Colonic mucosa (tissue), 4 donors: ENCODE measurements around the gene SSR4. TPM values are rescaled to one million over a fixed set of nuclear protein-coding genes. Genes with fewer than 3 reads are reported as not detected.

Experiments
- DNase-seq: peaks from one replicate; pipeline ENCODE4 v3.0.0-alpha.2; 2020
- H3K27ac ChIP-seq: fragments of 200-600 bp; one replicate; pipeline ENCODE4 v1.8.0; 2021
- H3K27me3 ChIP-seq: fragments of 200-600 bp; one replicate; pipeline ENCODE4 v1.8.0; 2021
- H3K36me3 ChIP-seq: fragments of 200-600 bp; one replicate; pipeline ENCODE4 v1.8.0; 2021
- H3K4me1 ChIP-seq: fragments of 200-600 bp; one replicate; pipeline ENCODE4 v1.8.0; 2021; ENCODE audit warnings: mild to moderate bottlenecking
- H3K4me3 ChIP-seq: fragments of 200-600 bp; one replicate; pipeline ENCODE4 v1.8.0; 2021
- H3K9ac ChIP-seq, 2 donors: one replicate each; pipeline ENCODE4 v1.7.0; 2013; ENCODE audit warnings: control low read depth in 2 of 2, low read depth in 2 of 2, low read length in 2 of 2
- H3K9me3 ChIP-seq: fragments of 200-600 bp; one replicate; pipeline ENCODE4 v1.8.0; 2021
- intact Hi-C: fragments of 100-400 bp; cut with DNase I; formaldehyde crosslinking; loops from one replicate; pipeline ENCODE4 v1.14.1; 2022
- total RNA-seq, 2 donors: library from RNA; stranded (reverse); fragmentation: NEBNext Ultra II Directional in 1 of 2; extraction: Animal tissue kit (Norgen Biotek cat#: 25700) in 1 of 2; gene quantifications; one replicate each; pipeline ENCODE4 v1.2.1, GENCODE V29; 2021
- TF ChIP-seq, protein P1 (sequence below): fragments of 200-600 bp; IDR thresholded peaks from one replicate; pipeline ENCODE4 v1.8.0; 2022; ENCODE audit warnings: antibody characterized with exemption, mild to moderate bottlenecking
- donor health status: healthy.
- donor health status: DM: no; HTN: no; CAD: no.
- donor health status: DM: no; HTN: no; CAD: no.

The SSR4 gene
- total RNA-seq, 2 donors from 2014 or later, result 253 to 377 TPM

DNA sequence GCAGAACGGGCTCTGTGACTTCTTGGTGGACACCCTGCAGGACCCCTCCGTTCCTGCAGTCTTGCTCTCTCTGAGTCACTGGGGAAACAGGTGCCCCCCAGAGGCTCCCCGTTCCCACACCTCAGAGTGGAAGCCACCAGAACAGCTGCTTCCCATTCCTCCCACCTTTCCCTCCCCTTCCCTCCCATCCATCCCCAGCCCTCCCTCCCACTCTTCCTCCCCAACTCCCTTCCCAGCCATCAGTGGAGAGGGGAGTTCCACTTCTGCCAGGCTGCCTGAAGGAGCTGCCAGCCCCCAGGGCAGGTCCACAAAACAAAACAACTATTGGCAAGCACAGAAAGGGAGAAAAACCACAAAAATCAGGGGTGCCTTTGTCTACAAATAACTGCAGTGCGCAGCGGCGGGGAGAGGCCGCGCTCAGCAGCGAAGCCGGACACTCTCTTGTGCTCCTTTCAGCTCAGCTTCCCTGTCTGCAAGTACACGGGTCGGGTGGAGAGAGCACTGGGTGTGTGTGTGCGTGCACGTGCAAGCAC, 8.1 kb downstream of the SSR4 start:
- Histone ChIP-seq H3K36me3 (peaks cover 4% of the 10 kb centered on the region), H3K27me3 (no peaks in the 10 kb centered on the region), H3K9me3 (no peaks in the 10 kb centered on the region), H3K9ac (no peak overlapping the region), H3K4me1 (no peaks in the 10 kb centered on the region), H3K27ac (no peak overlapping the region), H3K4me3 (no peak overlapping the region)
- TF ChIP-seq, protein P1, sequence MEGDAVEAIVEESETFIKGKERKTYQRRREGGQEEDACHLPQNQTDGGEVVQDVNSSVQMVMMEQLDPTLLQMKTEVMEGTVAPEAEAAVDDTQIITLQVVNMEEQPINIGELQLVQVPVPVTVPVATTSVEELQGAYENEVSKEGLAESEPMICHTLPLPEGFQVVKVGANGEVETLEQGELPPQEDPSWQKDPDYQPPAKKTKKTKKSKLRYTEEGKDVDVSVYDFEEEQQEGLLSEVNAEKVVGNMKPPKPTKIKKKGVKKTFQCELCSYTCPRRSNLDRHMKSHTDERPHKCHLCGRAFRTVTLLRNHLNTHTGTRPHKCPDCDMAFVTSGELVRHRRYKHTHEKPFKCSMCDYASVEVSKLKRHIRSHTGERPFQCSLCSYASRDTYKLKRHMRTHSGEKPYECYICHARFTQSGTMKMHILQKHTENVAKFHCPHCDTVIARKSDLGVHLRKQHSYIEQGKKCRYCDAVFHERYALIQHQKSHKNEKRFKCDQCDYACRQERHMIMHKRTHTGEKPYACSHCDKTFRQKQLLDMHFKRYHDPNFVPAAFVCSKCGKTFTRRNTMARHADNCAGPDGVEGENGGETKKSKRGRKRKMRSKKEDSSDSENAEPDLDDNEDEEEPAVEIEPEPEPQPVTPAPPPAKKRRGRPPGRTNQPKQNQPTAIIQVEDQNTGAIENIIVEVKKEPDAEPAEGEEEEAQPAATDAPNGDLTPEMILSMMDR, result no peak
- DNase-seq, result no peak
- intact Hi-C loops, result no loop called here

DNA sequence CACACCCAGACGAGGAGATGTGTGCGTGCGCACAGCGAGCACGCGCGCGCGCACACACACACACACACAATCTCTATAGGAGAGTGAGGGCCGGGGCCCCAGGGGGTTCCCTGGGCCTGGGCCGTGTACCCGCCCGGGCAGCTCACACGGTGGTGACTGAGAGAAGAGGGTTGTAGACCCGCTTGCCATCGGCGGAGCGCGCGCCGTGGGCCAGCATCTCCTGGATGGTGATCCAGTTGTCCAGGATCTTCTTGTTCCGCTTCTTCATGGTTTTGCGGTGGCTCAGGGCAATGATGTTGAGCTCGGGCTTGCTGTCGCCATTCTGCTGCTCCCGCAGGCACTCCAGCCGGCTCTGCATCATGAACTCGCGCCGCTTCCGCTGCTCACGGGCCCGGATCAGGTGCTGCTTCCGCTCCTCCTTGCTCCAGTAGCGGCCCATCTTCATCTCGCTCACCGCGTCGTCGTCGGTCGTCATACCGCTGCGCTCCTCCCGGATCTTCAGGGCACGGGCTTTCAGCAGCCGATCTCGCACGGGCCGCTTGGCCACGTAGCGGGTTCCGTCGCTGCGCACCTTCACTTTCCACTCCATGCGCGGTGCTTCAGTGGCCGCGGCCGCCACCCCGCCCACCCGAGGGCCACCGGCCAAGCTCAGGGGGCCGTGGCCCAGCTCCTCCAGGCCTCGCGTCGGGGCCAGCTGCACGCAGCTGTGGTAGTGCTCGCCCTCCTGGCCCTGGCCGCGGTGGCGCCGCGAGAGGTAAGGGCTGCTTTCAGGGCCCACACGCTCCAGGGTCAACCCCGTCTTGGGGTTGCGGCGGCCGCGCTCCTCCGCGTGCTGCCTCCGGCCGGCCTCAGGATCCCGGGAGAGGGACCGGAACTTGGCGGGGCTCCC, 9.0 kb downstream of the SSR4 start:
- H3K27me3 ChIP-seq, result no peaks in the 10 kb centered on the region
- H3K9ac ChIP-seq, result no peak overlapping the region
- intact Hi-C loops, result no loop called here
- TF ChIP-seq, protein P1, result no peak
- no peak overlapping the region for H3K27ac ChIP-seq
- no peak for DNase-seq
- H3K9me3 ChIP-seq, result no peaks in the 10 kb centered on the region
- H3K4me1 ChIP-seq, result no peaks in the 10 kb centered on the region
- no peak overlapping the region for H3K4me3 ChIP-seq
- no peaks in the 10 kb centered on the region for H3K36me3 ChIP-seq

DNA sequence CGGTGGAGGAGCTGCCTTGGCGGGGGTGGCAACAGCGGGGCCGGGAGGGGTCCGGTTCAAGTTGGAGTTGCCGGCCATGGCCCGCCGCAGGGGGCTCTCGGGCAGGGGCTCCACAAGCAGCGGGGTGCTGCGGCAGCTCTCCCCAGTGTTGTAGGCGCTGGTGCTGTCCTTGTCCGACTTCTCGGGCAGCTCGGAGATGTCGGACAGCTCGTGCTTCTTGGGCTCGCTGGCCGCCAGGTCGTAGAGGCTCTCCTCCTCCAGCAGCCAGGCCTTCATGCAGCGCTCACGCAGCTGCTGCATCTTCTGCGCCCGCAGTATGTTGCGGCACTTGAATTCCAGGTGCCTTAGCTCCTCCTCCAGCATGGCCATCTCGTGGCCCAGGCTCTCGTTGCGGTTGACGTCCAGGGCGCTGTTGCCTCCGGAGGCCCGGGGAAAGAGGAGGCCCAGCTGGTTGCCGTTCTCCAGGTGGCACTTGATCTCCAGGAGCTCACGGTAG, 9.7 kb downstream of the SSR4 start:
- no peaks in the 10 kb centered on the region for H3K9me3 ChIP-seq
- TF ChIP-seq, protein P1, result no peak

DNA sequence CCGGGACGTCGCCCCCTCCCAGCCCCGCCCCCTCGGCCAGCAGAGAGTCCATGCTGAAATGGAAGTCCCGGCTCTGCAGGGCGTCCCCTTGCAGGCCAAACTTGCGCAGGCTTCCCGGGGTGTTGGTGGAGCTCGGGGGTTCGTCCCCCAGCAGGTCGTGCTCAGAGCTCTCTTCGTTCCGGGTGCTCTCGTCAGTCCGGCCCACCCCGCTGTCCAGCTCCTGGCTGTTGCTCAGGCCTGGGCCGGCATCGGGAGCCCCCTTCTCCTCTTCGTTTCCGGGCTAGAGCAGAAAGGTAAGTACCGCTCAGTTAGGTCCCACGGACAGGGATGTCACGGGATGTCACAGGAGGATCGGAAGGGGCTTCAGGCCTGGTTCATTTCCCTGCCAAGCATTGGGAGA, 10.2 kb downstream of the SSR4 start:
- no peak overlapping the region for H3K9ac ChIP-seq
- no peak overlapping the region for H3K4me3 ChIP-seq
- intact Hi-C loops, result no loop called here
- H3K4me1 ChIP-seq, result no peaks in the 10 kb centered on the region
- no peaks in the 10 kb centered on the region for H3K36me3 ChIP-seq
- DNase-seq, result no peak
- H3K27ac ChIP-seq, result no peak overlapping the region
- no peaks in the 10 kb centered on the region for H3K9me3 ChIP-seq
- no peaks in the 10 kb centered on the region for H3K27me3 ChIP-seq
- TF ChIP-seq, protein P1, result no peak

More for the DNA sequence above, 9.7 kb downstream of the SSR4 start:
- intact Hi-C loops, result no loop called here
- Histone ChIP-seq H3K4me1 (no peaks in the 10 kb centered on the region), H3K36me3 (no peaks in the 10 kb centered on the region), H3K4me3 (no peak overlapping the region), H3K27ac (no peak overlapping the region), H3K27me3 (no peaks in the 10 kb centered on the region), H3K9ac (no peak overlapping the region)
- no peak for DNase-seq

DNA sequence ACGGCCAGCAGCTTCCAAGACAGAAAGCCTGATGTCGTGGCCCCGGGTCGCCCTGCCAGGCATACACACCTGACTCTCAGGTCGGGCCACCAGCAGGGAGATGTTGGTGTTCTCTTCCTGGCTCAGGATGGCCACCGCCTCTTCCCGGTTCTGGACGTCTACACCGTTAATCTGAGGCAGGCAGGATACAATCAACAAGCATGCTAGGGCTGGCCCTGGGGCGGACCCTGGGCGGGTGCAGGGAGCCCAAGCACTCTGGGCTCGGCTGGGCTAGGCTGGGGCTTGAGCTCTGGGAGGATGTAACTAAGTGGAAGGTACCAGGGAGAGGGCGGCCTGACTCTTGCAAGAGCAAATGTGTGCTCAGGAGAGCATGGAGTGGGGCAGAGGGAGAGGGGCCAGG, 11.0 kb downstream of the SSR4 start:
- H3K36me3 ChIP-seq, result no peaks in the 10 kb centered on the region
- no peak overlapping the region for H3K9ac ChIP-seq
- H3K4me3 ChIP-seq, result no peak overlapping the region
- no peak for DNase-seq
- no peaks in the 10 kb centered on the region for H3K27me3 ChIP-seq
- intact Hi-C loops, result no loop called here
- TF ChIP-seq, protein P1, result no peak
- H3K27ac ChIP-seq, result no peak overlapping the region
- no peaks in the 10 kb centered on the region for H3K4me1 ChIP-seq
- H3K9me3 ChIP-seq, result no peaks in the 10 kb centered on the region
